Measurements from ENCODE around the gene S1PR4.

S1PR4 gene

DNA sequence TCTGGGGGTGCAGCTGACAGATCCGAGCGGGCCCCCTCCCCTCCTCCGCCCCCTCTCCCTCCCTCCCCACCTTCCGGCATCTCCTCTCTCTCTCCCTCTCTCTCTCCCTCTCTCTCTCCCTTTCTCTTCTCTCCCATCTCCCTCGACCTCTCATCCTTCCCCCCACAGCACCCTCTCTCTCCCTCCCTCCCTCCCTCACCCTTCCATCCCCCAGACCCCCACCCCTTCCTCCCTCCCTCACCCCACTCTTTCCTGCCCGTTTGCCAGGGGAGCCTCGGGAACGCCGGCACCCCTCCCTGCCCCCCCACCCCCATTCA is 46.6 kb downstream of the S1PR4 start:
- no peak for DNase-seq

- no peak for DNase-seq
Measured at GRCh38 chr19:3225677-3226093, 47.1 kb downstream of the S1PR4 start.

DNA sequence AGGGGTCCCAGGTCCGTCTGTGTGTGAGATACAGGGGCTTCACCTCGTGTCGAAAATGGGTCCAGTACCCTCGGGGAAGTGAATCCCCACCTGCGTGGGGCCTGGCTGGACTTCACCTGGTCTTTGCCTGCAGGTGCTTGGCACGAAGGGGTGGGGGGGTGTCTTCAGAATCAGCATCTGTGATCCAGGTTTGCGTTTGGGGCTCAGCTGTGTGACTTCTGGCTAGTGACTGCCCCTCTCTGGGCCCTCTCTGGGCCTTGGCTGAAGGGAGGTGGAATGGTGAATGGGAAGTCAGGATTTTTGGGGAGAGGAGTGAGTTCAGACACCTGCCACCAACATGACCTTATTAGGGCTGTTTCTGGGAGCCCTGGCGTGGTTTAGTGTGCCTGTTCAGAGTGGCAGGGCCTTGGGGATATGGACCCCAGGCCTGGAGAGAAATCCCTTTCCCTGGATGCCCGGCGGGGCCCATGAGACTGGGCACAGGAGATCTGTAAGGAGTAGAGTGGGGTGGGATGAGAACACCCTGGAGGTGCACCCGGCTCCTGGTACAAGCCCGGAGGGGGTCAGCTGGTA is 48.6 kb downstream of the S1PR4 start:
- no peak for DNase-seq

DNA sequence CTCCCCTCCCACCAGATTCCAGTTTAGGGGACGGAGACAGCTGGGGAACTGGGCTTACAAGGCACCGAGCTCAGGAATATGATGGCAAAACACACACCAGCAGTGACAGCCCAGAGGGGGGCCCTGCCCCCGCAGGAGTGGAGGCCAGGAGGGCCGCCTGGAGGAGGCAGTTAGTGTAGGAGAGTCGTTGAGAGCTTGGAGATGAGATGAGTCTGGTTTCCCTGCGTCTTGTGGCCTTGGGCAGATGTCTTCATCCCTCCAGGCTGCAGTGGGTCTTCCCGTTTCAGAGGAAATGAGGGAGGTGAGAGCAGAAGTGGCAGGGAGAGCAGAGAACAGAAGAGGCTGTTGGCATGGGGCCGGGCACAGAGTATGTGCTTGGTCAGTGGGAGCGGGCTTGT is 50.8 kb downstream of the S1PR4 start:
- no peak for DNase-seq
